Osteocyte (in vitro differentiated cells): ENCODE results near the gene FOLR1. TPM values are rescaled to one million over a fixed set of nuclear protein-coding genes. Genes with fewer than 3 reads are reported as not detected.

Experiments used
- DNase-seq: peaks from one replicate; pipeline ENCODE4 v3.0.0; 2021; ENCODE audit warnings: mixed read lengths; ENCODE audit not compliant: unreplicated experiment; ENCODE audit errors: extremely low spot score
- H3K27ac Mint-ChIP-seq: one replicate; pipeline ENCODE4 v1.8.0; 2021; ENCODE audit warnings: mild to moderate bottlenecking, mixed read lengths; ENCODE audit not compliant: unreplicated experiment
- H3K27me3 Mint-ChIP-seq: one replicate; pipeline ENCODE4 v1.8.0; 2021; ENCODE audit warnings: mixed read lengths; ENCODE audit not compliant: unreplicated experiment
- H3K36me3 Mint-ChIP-seq: one replicate; pipeline ENCODE4 v1.8.0; 2021; ENCODE audit warnings: mixed read lengths; ENCODE audit not compliant: unreplicated experiment
- H3K4me1 Mint-ChIP-seq: one replicate; pipeline ENCODE4 v1.8.0; 2021; ENCODE audit warnings: mixed read lengths; ENCODE audit not compliant: unreplicated experiment
- H3K4me3 Mint-ChIP-seq: one replicate; pipeline ENCODE4 v1.8.0; 2021; ENCODE audit warnings: mild to moderate bottlenecking, moderate library complexity, mixed read lengths; ENCODE audit not compliant: unreplicated experiment
- H3K9me3 Mint-ChIP-seq: one replicate; pipeline ENCODE4 v1.8.0; 2021; ENCODE audit warnings: mixed read lengths; ENCODE audit not compliant: unreplicated experiment
- total RNA-seq: library from RNA; stranded (reverse); gene quantifications from 2 replicates; pipeline ENCODE4 v1.2.1, GENCODE V29; 2021
- TF ChIP-seq, protein P1 (sequence below): fragments of 200-600 bp; sonication (generic); IDR thresholded peaks from 2 replicates; pipeline ENCODE4 v1.5.0; 2021; ENCODE audit warnings: antibody characterized with exemption, mild to moderate bottlenecking, moderate library complexity

Gene FOLR1
- total RNA-seq, 1 donor from 2014 or later, result not detected

DNA sequence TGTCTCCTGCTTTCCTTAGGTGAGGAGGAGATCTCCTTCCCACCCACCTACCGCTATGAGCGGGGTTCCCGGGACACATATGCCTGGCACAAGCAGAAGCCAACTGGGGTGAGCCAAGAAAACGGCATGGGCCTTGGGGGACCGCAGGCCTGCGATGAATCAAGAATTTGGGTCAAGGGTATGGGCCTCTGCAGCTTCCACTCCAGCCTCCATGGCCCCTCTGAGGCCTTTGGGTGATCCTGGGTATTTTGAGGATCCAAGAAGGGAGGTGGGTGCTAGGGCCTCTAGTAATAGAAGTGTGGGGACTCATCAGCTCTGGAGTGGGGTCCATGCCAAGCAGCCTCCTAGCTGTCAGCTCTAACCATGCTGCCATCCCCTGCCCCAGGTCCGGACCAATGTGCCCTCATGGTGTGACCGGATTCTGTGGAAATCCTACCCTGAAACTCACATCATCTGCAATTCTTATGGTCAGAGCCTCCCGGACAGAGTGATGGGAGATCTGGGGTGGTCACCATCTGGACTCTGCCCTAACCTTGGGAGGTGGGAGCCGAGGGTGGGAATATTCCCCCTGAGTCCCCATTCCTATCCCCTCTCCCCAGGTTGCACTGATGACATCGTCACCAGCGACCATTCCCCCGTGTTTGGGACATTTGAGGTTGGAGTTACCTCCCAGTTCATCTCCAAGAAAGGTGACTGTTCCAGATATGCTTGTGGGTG is 41.3 kb downstream of the FOLR1 start:
- Mint-ChIP-seq H3K9me3 (no peaks in the 10 kb centered on the region), H3K27me3 (no peaks in the 10 kb centered on the region), H3K4me3 (no peak overlapping the region), H3K4me1 (peaks cover 15% of the 10 kb centered on the region), H3K27ac (no peak overlapping the region), H3K36me3 (peaks cover 51% of the 10 kb centered on the region)
- peak; percentile 64 for DNase-seq
- TF ChIP-seq, protein P1, sequence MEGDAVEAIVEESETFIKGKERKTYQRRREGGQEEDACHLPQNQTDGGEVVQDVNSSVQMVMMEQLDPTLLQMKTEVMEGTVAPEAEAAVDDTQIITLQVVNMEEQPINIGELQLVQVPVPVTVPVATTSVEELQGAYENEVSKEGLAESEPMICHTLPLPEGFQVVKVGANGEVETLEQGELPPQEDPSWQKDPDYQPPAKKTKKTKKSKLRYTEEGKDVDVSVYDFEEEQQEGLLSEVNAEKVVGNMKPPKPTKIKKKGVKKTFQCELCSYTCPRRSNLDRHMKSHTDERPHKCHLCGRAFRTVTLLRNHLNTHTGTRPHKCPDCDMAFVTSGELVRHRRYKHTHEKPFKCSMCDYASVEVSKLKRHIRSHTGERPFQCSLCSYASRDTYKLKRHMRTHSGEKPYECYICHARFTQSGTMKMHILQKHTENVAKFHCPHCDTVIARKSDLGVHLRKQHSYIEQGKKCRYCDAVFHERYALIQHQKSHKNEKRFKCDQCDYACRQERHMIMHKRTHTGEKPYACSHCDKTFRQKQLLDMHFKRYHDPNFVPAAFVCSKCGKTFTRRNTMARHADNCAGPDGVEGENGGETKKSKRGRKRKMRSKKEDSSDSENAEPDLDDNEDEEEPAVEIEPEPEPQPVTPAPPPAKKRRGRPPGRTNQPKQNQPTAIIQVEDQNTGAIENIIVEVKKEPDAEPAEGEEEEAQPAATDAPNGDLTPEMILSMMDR, result no peak

DNA sequence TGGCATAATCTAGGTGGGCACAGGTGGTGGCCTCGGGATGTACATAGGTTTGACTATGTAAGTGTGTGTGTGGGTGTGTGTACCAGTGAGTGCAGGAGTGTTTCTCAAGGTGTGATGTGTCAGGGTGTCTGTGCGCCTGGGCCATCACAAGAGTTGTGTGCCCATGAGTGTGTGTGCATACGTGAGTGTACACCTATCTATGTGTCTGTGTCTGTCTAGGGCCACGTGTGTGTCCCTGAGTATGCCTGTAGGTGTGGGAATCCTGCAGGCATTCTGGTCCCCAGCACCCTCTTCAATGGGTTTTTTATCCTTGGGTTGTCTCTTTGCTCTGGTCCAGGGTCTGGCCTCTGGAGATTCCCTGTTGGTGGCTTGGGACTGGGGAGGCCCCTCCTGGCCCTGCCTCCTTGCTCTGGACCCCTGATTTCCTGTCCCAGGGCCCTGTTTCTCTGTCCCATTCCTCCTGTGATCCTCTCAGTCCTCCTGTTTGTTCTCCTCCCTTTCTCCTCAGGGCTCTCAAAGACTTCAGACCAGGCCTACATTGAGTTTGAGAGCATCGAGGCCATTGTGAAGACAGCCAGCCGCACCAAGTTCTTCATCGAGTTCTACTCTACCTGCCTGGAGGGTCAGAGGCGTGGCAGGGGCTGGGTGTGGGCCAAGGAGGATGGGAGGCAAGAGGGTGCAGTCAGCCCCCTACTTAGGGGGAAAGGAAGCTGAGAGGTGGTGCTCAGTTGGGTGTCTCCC is 42.0 kb downstream of the FOLR1 start:
- H3K4me1 Mint-ChIP-seq, result peaks cover 15% of the 10 kb centered on the region
- H3K27ac Mint-ChIP-seq, result peak overlapping the region; percentile 50
- TF ChIP-seq, protein P1, result no peak
- no peak overlapping the region for H3K4me3 Mint-ChIP-seq
- no peaks in the 10 kb centered on the region for H3K27me3 Mint-ChIP-seq
- peak; percentile 59 for DNase-seq
- peaks cover 52% of the 10 kb centered on the region for H3K36me3 Mint-ChIP-seq
- H3K9me3 Mint-ChIP-seq, result no peaks in the 10 kb centered on the region

DNA sequence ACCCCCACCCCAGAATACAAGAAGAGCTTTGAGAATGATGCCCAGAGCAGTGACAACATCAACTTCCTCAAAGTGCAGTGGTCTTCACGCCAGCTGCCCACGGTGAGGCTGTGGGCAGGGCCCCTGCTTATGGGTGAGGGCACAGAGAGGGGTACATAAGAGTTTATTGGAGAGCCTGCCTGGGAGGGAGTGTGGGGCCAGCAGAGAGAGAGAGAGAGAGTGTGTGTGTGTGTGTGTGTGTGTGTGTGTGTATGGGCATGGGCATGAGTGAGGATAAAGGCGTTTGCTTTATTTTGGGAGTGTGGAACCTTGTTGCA is 42.5 kb downstream of the FOLR1 start:
- H3K27ac Mint-ChIP-seq, result no peak overlapping the region

DNA sequence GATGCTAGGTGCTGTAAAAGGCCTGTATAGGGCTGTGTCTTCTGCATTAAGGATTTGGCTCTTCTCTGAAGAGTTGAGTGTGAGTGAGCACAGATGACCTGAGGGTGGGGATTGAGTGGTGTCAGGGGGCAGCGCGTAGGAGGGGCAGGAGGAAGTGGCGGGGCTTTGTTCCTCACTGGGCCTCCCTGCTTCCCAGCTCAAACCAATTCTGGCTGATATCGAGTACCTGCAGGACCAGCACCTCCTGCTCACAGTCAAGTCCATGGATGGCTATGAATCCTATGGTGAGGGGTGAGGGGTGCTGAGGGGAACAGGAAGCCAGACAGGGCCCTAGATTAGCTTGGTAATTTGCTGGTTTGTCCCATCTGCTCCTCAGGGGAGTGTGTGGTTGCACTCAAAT is 43.0 kb downstream of the FOLR1 start:
- Mint-ChIP-seq H3K36me3 (peaks cover 47% of the 10 kb centered on the region), H3K27ac (no peak overlapping the region), H3K4me1 (peaks cover 20% of the 10 kb centered on the region), H3K4me3 (no peak overlapping the region), H3K27me3 (no peaks in the 10 kb centered on the region), H3K9me3 (no peaks in the 10 kb centered on the region)
- DNase-seq, result no peak
- TF ChIP-seq, protein P1, result no peak

More for the DNA sequence above, 42.5 kb downstream of the FOLR1 start:
- DNase-seq, result peak; percentile 63
- Mint-ChIP-seq H3K27me3 (no peaks in the 10 kb centered on the region), H3K9me3 (no peaks in the 10 kb centered on the region), H3K36me3 (peaks cover 47% of the 10 kb centered on the region), H3K4me3 (no peak overlapping the region), H3K4me1 (peaks cover 19% of the 10 kb centered on the region)
- TF ChIP-seq, protein P1, result no peak

DNA sequence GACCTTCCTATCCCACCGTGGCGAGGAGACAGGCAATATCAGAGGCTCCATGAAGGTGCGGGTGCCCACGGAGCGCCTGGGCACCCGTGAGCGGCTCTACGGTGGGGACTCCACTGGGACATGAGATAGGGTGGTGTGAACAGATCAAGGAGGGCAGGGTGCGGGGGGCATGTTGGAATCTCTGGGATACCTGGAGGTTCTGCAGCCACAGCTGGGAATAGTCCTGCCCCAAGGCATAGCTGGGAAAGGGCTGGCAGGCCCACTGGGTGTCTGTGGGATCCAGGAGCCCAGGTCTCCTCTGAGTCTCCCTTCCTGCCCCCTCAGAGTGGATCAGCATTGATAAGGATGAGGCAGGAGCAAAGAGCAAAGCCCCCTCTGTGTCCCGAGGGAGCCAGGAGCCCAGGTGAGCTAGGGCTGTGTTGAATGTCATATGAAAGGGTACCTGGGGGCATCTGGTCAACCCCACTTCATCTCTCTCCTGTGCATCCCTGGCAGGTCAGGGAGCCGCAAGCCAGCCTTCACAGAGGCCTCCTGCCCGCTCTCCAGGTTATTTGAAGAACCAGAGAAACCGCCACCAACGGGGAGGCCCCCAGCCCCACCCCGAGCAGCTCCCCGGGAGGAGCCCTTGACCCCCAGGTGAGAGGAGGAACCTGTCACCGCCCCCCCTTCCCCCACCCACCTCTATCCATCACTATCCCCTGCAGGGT is 43.6 kb downstream of the FOLR1 start:
- Mint-ChIP-seq H3K27ac (no peak overlapping the region), H3K4me3 (no peak overlapping the region)

More for the DNA sequence above, 43.6 kb downstream of the FOLR1 start:
- Mint-ChIP-seq H3K27me3 (no peaks in the 10 kb centered on the region), H3K36me3 (peaks cover 43% of the 10 kb centered on the region), H3K9me3 (no peaks in the 10 kb centered on the region), H3K4me1 (peaks cover 22% of the 10 kb centered on the region)
- DNase-seq, result no peak
- TF ChIP-seq, protein P1, result no peak
